Stimulated activated CD4-positive, alpha-beta T cell treated with anti-CD3 and anti-CD28 coated beads, Interleukin-2, amount 100 ng/mL, for 4 hours (primary cell): ENCODE data around the gene PCA3.

ENCODE experiments used
- DNase-seq: peaks from one replicate; pipeline ENCODE4 v3.0.0-alpha.2; 2020; ENCODE audit warnings: low read depth

The PCA3 gene

GRCh38 chr9:76756941-76757673 is 7.1 kb upstream of the PCA3 start:
- no peak for DNase-seq

DNA sequence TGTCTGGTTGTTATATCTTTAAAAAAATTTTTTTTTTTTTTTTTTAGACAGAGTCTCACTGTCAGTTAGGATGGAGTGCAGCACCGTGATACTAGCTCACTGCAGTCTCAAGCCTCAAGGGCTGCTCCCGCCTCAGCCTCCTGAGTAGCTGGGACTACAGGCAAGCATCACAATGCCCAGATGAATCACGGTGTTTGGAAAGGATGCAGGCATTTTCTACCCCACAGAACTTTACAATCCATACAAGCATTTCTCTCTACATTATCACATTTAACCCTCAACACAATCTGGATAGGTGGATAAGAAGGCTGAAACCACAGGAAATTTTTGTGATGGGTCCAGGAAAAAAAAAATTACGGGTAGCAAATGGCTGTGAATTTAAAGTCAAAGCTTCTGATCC is 5.8 kb upstream of the PCA3 start:
- DNase-seq, result no peak

GRCh38 chr9:76759732-76760131 is 4.5 kb upstream of the PCA3 start:
- no peak for DNase-seq

DNA sequence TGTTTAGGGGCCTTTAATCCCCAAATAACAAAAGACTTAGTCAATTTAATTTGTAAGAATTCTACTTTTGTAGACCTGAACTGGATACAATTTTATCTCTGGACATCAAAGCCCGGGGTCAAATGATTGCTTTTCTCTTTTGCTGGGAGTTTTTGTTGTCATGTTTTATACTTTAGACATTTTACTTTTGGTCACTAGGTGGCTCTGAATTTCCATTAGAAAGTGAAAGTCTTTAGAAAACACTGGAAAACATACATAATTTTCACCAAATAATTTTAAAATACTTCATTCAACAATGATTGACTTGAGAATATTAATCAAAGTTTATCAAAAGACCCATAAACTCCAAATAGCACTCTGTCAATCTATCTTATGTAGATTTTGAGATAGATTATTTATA is 2.8 kb upstream of the PCA3 start:
- no peak for DNase-seq

- DNase-seq, result no peak
Observed at GRCh38 chr9:76766126-76766525, 1.9 kb downstream of the PCA3 start.

- DNase-seq, result no peak
Observed at GRCh38 chr9:76772686-76773445, 8.6 kb downstream of the PCA3 start.

- DNase-seq, result no peak
Observed at GRCh38 chr9:76784881-76785280, 20.6 kb downstream of the PCA3 start.

DNA sequence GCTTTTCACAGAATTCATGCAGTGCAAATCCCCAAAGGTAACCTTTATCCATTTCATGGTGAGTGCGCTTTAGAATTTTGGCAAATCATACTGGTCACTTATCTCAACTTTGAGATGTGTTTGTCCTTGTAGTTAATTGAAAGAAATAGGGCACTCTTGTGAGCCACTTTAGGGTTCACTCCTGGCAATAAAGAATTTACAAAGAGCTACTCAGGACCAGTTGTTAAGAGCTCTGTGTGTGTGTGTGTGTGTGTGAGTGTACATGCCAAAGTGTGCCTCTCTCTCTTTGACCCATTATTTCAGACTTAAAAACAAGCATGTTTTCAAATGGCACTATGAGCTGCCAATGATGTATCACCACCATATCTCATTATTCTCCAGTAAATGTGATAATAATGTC is 21.3 kb downstream of the PCA3 start:
- no peak for DNase-seq

GRCh38 chr9:76787677-76788076 is 23.4 kb downstream of the PCA3 start:
- no peak for DNase-seq

GRCh38 chr9:76789840-76790239 is 25.6 kb downstream of the PCA3 start:
- DNase-seq, result no peak

GRCh38 chr9:76793784-76794431 is 29.7 kb downstream of the PCA3 start:
- no peak for DNase-seq

DNA sequence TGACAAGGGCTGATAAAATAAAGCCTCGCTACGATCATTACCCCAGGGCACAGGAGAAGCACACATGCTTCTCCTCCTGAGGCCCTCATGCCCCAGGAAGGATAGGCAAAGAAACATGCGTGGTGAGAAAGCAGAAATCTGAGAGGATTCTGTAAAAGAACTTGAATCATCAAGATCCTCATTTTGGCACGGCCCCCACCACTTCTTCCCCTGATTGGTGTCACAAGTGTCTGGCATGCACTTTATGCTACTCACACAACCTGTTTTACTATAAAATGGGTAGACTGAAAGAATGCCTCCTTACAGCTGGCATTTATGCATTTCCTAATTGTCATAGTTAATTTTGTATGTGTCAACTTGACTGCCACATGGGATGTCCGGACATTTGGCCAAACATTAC is 32.1 kb downstream of the PCA3 start:
- no peak for DNase-seq

GRCh38 chr9:76798527-76798926 is 34.3 kb downstream of the PCA3 start:
- DNase-seq, result no peak

- no peak for DNase-seq
Observed at GRCh38 chr9:76799473-76799872, 35.2 kb downstream of the PCA3 start.

GRCh38 chr9:76800901-76801300 is 36.7 kb downstream of the PCA3 start:
- DNase-seq, result no peak

- no peak for DNase-seq
Observed at GRCh38 chr9:76803083-76803482, 38.8 kb downstream of the PCA3 start.

- DNase-seq, result no peak
Observed at GRCh38 chr9:76803762-76804161, 39.5 kb downstream of the PCA3 start.

- no peak for DNase-seq
Observed at GRCh38 chr9:76808636-76809035, 44.4 kb downstream of the PCA3 start.

DNA sequence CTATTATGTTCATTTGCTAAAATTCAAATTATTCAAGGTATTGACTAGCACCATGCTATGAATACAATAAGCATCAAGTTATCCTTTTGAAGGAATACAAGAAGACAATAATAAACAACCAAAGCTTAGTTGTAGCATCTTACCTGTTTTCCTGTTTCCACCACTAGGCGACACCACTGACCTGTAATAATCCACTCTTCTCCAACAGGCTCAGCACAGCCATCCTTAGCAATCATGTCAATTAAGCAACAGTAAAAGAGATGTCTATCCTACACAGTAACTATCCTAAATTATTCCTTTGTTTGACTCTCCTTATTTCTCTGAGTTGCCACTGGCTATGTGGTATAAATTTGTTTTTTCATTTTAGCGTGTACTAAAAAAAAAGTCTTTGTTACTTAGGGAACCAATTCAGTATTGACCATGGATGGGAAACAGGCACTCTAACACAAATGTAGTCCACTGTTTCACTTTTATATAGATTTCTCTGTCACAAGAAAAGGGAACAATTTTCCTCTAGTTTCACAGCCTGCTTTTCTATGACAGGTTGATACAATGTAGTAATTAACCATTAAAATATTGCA is 46.2 kb downstream of the PCA3 start:
- DNase-seq, result no peak

DNA sequence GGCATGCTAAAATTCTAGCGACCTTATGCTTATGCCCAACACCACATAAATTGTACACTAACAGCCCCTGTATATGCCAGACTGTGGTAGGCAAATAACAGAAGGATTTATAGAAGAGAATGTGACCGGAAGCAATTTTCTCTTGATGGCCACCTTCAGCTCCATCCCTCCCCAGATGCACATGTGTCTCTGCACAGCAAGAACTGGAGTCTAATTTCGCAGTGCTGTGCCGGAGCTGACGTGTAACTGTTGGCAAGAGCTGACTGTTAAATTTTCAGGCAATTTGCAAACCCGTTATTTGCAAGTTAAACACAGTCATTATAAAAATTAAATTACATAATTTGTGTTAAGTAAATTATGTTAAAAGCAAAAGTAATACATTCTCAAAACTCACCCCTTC is 48.4 kb downstream of the PCA3 start:
- DNase-seq, result no peak

DNA sequence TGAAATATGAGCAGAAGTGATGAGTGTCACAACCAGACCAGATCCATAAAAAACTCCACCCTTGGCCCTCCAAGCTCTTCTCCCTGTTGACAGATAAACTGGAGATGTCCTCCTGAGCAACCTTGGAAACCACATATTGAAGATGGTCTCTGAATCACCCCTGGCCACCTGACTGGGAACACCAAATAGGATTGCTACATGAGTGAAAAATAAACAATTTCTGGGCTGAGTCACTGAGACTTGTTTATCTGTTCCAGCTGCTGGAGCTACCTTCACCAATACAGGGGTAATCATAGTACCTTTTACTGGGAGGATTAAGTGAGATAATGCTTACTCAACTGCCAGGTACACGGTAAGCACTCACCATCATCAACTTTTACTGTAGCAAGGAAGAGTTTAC is 53.3 kb downstream of the PCA3 start:
- DNase-seq, result no peak

- no peak for DNase-seq
Observed at GRCh38 chr9:76818271-76818670, 54.0 kb downstream of the PCA3 start.

DNA sequence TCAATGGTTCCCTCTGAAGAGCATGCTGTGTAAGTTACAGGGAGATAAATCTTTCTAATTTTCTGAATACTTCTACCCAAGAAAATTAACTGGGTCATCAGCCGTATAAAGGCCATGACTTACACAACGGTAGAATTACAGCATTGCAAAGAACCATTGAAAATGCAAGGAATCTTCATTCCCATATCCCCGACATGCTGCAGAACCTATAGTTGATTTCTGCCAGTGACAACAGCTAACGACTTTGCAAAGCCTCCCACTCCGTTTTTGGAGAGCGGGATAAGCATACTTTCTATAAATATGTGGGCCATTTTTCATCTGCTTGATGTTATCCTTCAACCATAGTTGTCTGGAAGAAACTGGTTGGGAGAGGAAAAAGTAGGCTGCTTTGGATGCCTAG is 56.2 kb downstream of the PCA3 start:
- no peak for DNase-seq
